Left cardiac atrium (tissue), 4 donors: ENCODE measurements around the gene TTYH2. TPM values are rescaled to one million over a fixed set of nuclear protein-coding genes. Genes with fewer than 3 reads are reported as not detected.
A peak's percentile ranks its signal among the peaks of the same experiment; 100 is the strongest.

ENCODE experiments used
- ATAC-seq, 2 donors: fragments of 200-7000 bp; cut with Tn5 transposase; one replicate each; pipeline ENCODE4 v1.9.1; 2020; ENCODE audit warnings: mild to moderate bottlenecking in 2 of 2, moderate library complexity in 2 of 2
- DNase-seq: peaks from one replicate; pipeline ENCODE4 v3.0.0-alpha.2; 2020
- intact Hi-C, 2 donors: fragments of 100-400 bp; cut with DNase I; formaldehyde crosslinking; loops; one replicate each; pipeline versions ENCODE4 v1.14.1 to v1.15.1; 2022 to 2023
- total RNA-seq, 2 donors: library from RNA; stranded (reverse); fragmentation: NEBNext Ultra II Directional; extraction: Animal tissue kit (Norgen Biotek cat#: 25700); gene quantifications; one replicate each; pipeline ENCODE4 v1.2.1, GENCODE V29; 2021
- donor health status: DM: no; HTN: yes; CAD: no.
- donor health status: DM: no; HTN: yes; CAD: no; lungs with severe emphysema.
- donor health status: DM: yes; HTN: yes; CAD: no.
- donor health status: Dilated cardiomyopathy.

The TTYH2 gene
- total RNA-seq, 2 donors from 2014 or later, result 15.6 to 23.3 TPM

GRCh38 chr17:74211141-74211911 is 2.0 kb upstream of the TTYH2 start:
- intact Hi-C loops, result loop anchor here (2.0 to 10.0 kb wide), 4 partner anchors 63 to 151 kb away; partner anchors contain the start of genes BTBD17 (in 2 of the 2) and DNAI2 (in 1 of the 2)
- ATAC-seq (no peak), DNase-seq (no peak)

GRCh38 chr17:74211912-74212208 is 1.5 kb upstream of the TTYH2 start:
- intact Hi-C loops, result loop anchor here (1.0 to 10.0 kb wide), 5 partner anchors 63 to 150 kb away; partner anchors contain the start of genes BTBD17 (in 2 of the 2) and DNAI2 (in 1 of the 2)
- DNase-seq, result no peak
- no peak for ATAC-seq

GRCh38 chr17:74212209-74212912 is 1.0 kb upstream of the TTYH2 start:
- ATAC-seq (peak in 1 of 2 donors; percentile 5), DNase-seq (peak; percentile 41)
- intact Hi-C loops, result loop anchor here (1.0 to 10.0 kb wide), 4 partner anchors 62 to 150 kb away; partner anchors contain the start of genes BTBD17 (in 1 of the 2) and DNAI2 (in 1 of the 2)

GRCh38 chr17:74213861-74214391 is 555 bp downstream of the TTYH2 start:
- ATAC-seq (peak; percentile 23 to 24), DNase-seq (peak; percentile 39)
- intact Hi-C loops, result loop anchor here in 1 of 2 donors (5.0 to 10.0 kb wide), 3 partner anchors 61 to 148 kb away; partner anchors contain the start of genes BTBD17 and DNAI2

GRCh38 chr17:74214484-74215341 is 1.3 kb downstream of the TTYH2 start:
- ATAC-seq, result peak; percentile 32 to 34
- intact Hi-C loops, result loop anchor here in 1 of 2 donors (5.0 to 10.0 kb wide), 3 partner anchors 60 to 148 kb away; partner anchors contain the start of genes BTBD17 and DNAI2
- DNase-seq, result peak; percentile 53

GRCh38 chr17:74215342-74215727 is 2.0 kb downstream of the TTYH2 start:
- intact Hi-C loops, result loop anchor here in 1 of 2 donors (10.0 kb wide), 1 partner anchor 59 kb away; the partner anchor contains the start of gene DNAI2
- DNase-seq, result peak; percentile 49

GRCh38 chr17:74216505-74216904 is 3.1 kb downstream of the TTYH2 start:
- no peak for DNase-seq
- intact Hi-C loops, result loop anchor here in 1 of 2 donors (10.0 kb wide), 1 partner anchor 58 kb away; the partner anchor contains the start of gene DNAI2
- ATAC-seq, result no peak

More at GRCh38 chr17:74215342-74215727, 2.0 kb downstream of the TTYH2 start:
- peak; percentile 22 to 29 for ATAC-seq

- ATAC-seq, result no peak
Observed at GRCh38 chr17:74217037-74217730, 3.8 kb downstream of the TTYH2 start.

GRCh38 chr17:74217888-74218287 is 4.5 kb downstream of the TTYH2 start:
- intact Hi-C loops, result loop anchor here in 1 of 2 donors (10.0 kb wide), 1 partner anchor 57 kb away; the partner anchor contains the start of gene DNAI2

More at GRCh38 chr17:74217037-74217730, 3.8 kb downstream of the TTYH2 start:
- intact Hi-C loops, result loop anchor here in 1 of 2 donors (10.0 kb wide), 1 partner anchor 58 kb away; the partner anchor contains the start of gene DNAI2
- DNase-seq, result no peak

GRCh38 chr17:74218436-74218835 is 5.1 kb downstream of the TTYH2 start:
- ATAC-seq (no peak), DNase-seq (no peak)
- intact Hi-C loops, result loop anchor here in 1 of 2 donors (10.0 kb wide), 1 partner anchor 56 kb away; the partner anchor contains the start of gene DNAI2

More at GRCh38 chr17:74217888-74218287, 4.5 kb downstream of the TTYH2 start:
- ATAC-seq, result no peak
- DNase-seq, result no peak

GRCh38 chr17:74219576-74220133 is 6.3 kb downstream of the TTYH2 start:
- intact Hi-C loops, result loop anchor here in 1 of 2 donors (10.0 kb wide), 1 partner anchor 55 kb away; the partner anchor contains the start of gene DNAI2
- ATAC-seq, result no peak
- DNase-seq, result no peak

- intact Hi-C loops, result no loop called here
- ATAC-seq, result no peak
- DNase-seq, result no peak
Observed at GRCh38 chr17:74220219-74220618, 6.8 kb downstream of the TTYH2 start.

GRCh38 chr17:74220946-74221818 is 7.8 kb downstream of the TTYH2 start:
- intact Hi-C loops, result no loop called here
- no peak for ATAC-seq
- DNase-seq, result no peak

- no peak for ATAC-seq
- no peak for DNase-seq
- intact Hi-C loops, result no loop called here
Observed at GRCh38 chr17:74222399-74222798, 9.0 kb downstream of the TTYH2 start.

- intact Hi-C loops, result no loop called here
- DNase-seq (no peak), ATAC-seq (no peak)
Observed at GRCh38 chr17:74223901-74224300, 10.5 kb downstream of the TTYH2 start.

GRCh38 chr17:74224959-74225725 is 11.8 kb downstream of the TTYH2 start:
- DNase-seq (no peak), ATAC-seq (no peak)
- intact Hi-C loops, result no loop called here
